OCI-LY1 (cell line): Measurements from ENCODE around the gene ARFGEF2.

ENCODE experiments used
- H2AFZ ChIP-seq: fragments of 200-600 bp; sonication (generic), shearing (Covaris generic); 2 replicates; pipeline ENCODE4 v1.6.0; 2014; ENCODE audit warnings: antibody characterized with exemption, mild to moderate bottlenecking, low read length
- H3F3A ChIP-seq: fragments of 200-600 bp; sonication (generic), shearing (Covaris generic); 2 replicates; pipeline ENCODE4 v1.6.0; 2014; ENCODE audit warnings: mild to moderate bottlenecking, antibody characterized with exemption, low read length, moderate library complexity; ENCODE audit not compliant: insufficient read depth
- H3K27ac ChIP-seq: fragments of 200-600 bp; sonication (generic); 2 replicates; pipeline ENCODE4 v1.5.1; 2014; ENCODE audit warnings: low read length, mixed run types, mild to moderate bottlenecking, low read depth; ENCODE audit not compliant: poor library complexity, severe bottlenecking
- H3K27me3 ChIP-seq: fragments of 200-600 bp; sonication (generic); 2 replicates; pipeline ENCODE4 v1.6.0; 2014; ENCODE audit warnings: antibody characterized with exemption, mild to moderate bottlenecking, low read length, moderate library complexity; ENCODE audit not compliant: insufficient read depth
- H3K36me3 ChIP-seq: fragments of 200-600 bp; sonication (generic); 2 replicates; pipeline ENCODE4 v1.6.1; 2014; ENCODE audit warnings: mild to moderate bottlenecking, antibody characterized with exemption, low read length, moderate library complexity, mixed read lengths; ENCODE audit not compliant: insufficient read depth
- H3K4me1 ChIP-seq: fragments of 200-600 bp; sonication (generic); 2 replicates; pipeline ENCODE4 v1.5.1; 2014; ENCODE audit warnings: mild to moderate bottlenecking, low read length, moderate library complexity; ENCODE audit not compliant: insufficient read depth, severe bottlenecking
- H3K4me2 ChIP-seq: fragments of 200-600 bp; sonication (generic), shearing (Covaris generic); 2 replicates; pipeline ENCODE4 v1.6.1; 2014; ENCODE audit warnings: low read length
- H3K4me3 ChIP-seq: fragments of 200-600 bp; sonication (generic); 2 replicates; pipeline ENCODE4 v1.5.1; 2014; ENCODE audit warnings: low read length, low read depth, mild to moderate bottlenecking, mixed read lengths; ENCODE audit not compliant: poor library complexity, severe bottlenecking
- H3K79me2 ChIP-seq: fragments of 200-600 bp; shearing (Covaris generic); 2 replicates; pipeline ENCODE4 v1.6.1; 2016; ENCODE audit warnings: mixed run types, low read length, mixed read lengths; ENCODE audit not compliant: insufficient read depth
- H3K9ac ChIP-seq: fragments of 200-600 bp; sonication (generic), shearing (Covaris generic); 2 replicates; pipeline ENCODE4 v1.6.1; 2014; ENCODE audit warnings: mild to moderate bottlenecking, low read length, mixed read lengths
- H3K9me2 ChIP-seq: fragments of 200-600 bp; sonication (generic), shearing (Covaris generic); 2 replicates; pipeline ENCODE4 v1.6.1; 2014; ENCODE audit warnings: low read depth, mild to moderate bottlenecking, low read length, mixed read lengths
- H3K9me3 ChIP-seq: fragments of 200-600 bp; shearing (Covaris generic); 2 replicates; pipeline ENCODE4 v1.6.1; 2014; ENCODE audit warnings: low read length, mixed read lengths
- H4K20me1 ChIP-seq: fragments of 200-600 bp; sonication (generic), shearing (Covaris generic); 2 replicates; pipeline ENCODE4 v1.6.0; 2016; ENCODE audit warnings: mild to moderate bottlenecking, low read length; ENCODE audit not compliant: insufficient read depth
- EZH2 ChIP-seq: fragments of 200-600 bp; sonication (generic), shearing (Covaris generic); IDR thresholded peaks from 2 replicates; pipeline ENCODE4 v1.8.0; 2017; ENCODE audit warnings: borderline replicate concordance, mixed run types, mild to moderate bottlenecking, antibody characterized with exemption, low read length, moderate library complexity, mixed read lengths
- TF ChIP-seq, protein P1 (sequence below): fragments of 200-600 bp; sonication (generic), shearing (Covaris generic); IDR thresholded peaks from 2 replicates; pipeline ENCODE4 v1.5.1; 2017; ENCODE audit warnings: mild to moderate bottlenecking, antibody characterized with exemption, low read length, moderate library complexity, mixed read lengths

The ARFGEF2 gene

DNA sequence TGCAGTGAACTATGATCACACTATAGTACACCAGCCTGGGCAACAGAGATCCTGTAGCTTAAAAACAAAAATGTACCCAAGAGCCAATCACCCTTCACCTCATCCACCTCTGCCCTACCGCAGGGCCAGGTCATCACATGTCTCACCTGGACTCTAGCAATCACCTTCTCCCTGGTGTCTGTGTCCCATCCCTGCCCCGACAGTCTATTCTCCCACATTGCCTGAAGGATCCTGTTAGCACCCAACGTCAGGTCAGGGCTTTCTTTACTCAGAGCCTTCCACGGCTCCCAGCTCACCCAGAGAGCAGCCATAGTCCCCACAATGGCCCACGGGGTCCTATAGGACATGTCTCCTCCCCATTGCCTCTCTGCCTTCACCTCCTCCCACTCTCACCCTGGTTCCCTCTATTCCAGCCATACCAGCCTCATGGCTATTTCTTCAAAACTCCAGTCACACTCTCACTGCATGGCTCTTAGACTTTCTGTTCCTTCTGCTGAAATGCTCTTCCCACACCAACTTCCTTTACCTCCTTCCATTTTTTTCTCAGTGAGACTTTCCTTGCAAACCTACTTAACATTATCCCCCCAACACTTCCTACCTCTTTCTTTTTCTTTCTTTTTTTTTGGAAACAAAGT, 22.5 kb upstream of the ARFGEF2 start:
- TF ChIP-seq, protein P1, sequence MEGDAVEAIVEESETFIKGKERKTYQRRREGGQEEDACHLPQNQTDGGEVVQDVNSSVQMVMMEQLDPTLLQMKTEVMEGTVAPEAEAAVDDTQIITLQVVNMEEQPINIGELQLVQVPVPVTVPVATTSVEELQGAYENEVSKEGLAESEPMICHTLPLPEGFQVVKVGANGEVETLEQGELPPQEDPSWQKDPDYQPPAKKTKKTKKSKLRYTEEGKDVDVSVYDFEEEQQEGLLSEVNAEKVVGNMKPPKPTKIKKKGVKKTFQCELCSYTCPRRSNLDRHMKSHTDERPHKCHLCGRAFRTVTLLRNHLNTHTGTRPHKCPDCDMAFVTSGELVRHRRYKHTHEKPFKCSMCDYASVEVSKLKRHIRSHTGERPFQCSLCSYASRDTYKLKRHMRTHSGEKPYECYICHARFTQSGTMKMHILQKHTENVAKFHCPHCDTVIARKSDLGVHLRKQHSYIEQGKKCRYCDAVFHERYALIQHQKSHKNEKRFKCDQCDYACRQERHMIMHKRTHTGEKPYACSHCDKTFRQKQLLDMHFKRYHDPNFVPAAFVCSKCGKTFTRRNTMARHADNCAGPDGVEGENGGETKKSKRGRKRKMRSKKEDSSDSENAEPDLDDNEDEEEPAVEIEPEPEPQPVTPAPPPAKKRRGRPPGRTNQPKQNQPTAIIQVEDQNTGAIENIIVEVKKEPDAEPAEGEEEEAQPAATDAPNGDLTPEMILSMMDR = no peak
- no peak for TF ChIP-seq EZH2
- no peaks in the 10 kb centered on the region for H3K27me3 ChIP-seq
- no peaks in the 10 kb centered on the region for H3K4me1 ChIP-seq

DNA sequence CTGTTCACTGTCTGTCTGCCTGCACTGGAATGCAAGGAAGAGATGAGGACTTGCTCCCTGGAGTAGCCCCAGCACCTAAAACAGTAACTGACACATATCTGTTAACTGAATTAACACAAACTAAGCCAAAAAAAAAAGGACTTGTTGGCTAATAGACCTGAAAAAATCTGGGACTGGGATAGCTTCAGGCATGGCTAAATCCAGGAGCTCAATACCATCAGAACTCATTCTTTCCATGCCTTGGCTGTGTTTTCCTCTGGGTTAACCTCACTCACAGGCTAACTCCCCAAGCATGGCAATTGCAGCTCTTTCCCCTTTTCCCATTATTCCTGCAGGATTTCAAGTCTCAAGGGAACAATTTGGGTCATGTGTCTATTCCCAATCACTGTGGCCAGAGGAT, 21.6 kb upstream of the ARFGEF2 start:
- TF ChIP-seq EZH2 = no peak
- TF ChIP-seq, protein P1 = no peak
- Histone ChIP-seq H3K9me3 (no peaks in the 10 kb centered on the region), H3F3A (no peaks in the 10 kb centered on the region), H2AFZ (no peak overlapping the region), H3K27ac (no peak overlapping the region), H3K4me1 (no peaks in the 10 kb centered on the region), H4K20me1 (no peaks in the 10 kb centered on the region), H3K27me3 (no peaks in the 10 kb centered on the region), H3K9ac (no peak overlapping the region), H3K4me2 (no peak overlapping the region), H3K36me3 (no peaks in the 10 kb centered on the region), H3K79me2 (no peaks in the 10 kb centered on the region), H3K4me3 (no peak overlapping the region), H3K9me2 (no peaks in the 10 kb centered on the region)

More for the DNA sequence above, 22.5 kb upstream of the ARFGEF2 start:
- Histone ChIP-seq H3K27ac (no peak overlapping the region), H3F3A (no peaks in the 10 kb centered on the region), H3K36me3 (no peaks in the 10 kb centered on the region), H3K4me2 (no peak overlapping the region), H3K9me2 (no peaks in the 10 kb centered on the region), H2AFZ (no peak overlapping the region), H3K9ac (no peak overlapping the region), H4K20me1 (no peaks in the 10 kb centered on the region), H3K4me3 (no peak overlapping the region), H3K79me2 (no peaks in the 10 kb centered on the region), H3K9me3 (no peaks in the 10 kb centered on the region)

DNA sequence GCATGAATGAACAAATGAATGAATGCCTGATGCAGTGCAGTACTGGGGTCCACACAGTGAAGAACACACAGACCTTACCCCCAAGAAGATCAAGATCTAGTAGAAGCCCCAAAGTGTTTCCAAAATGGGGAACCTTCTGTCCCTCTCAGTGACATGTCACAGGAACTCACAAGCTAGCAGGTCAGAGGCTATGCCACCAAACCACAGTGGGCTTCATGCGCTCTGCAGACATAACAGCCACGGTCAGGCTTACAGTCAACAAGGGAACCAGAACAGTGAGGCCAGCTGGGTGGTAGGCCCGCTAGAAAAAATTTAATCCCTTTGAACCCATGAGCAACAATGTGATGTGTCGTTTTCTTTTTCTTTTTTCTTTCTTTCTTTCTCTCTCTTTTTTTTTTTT, 20.2 kb upstream of the ARFGEF2 start:
- TF ChIP-seq, protein P1 = no peak
- no peak for TF ChIP-seq EZH2
- no peaks in the 10 kb centered on the region for H3K4me1 ChIP-seq
- H3K4me3 ChIP-seq = no peak overlapping the region
- H3K9me3 ChIP-seq = no peaks in the 10 kb centered on the region
- H3K9me2 ChIP-seq = no peaks in the 10 kb centered on the region
- no peak overlapping the region for H3K4me2 ChIP-seq
- H3K36me3 ChIP-seq = no peaks in the 10 kb centered on the region
- no peaks in the 10 kb centered on the region for H3F3A ChIP-seq
- H4K20me1 ChIP-seq = no peaks in the 10 kb centered on the region
- H3K9ac ChIP-seq = no peak overlapping the region
- no peaks in the 10 kb centered on the region for H3K27me3 ChIP-seq
- no peak overlapping the region for H2AFZ ChIP-seq
- H3K27ac ChIP-seq = no peak overlapping the region
- H3K79me2 ChIP-seq = no peaks in the 10 kb centered on the region
